HL-60 (cell line): Measurements from ENCODE around the gene CRABP1.

Source experiments
- DNase-seq, 2 experiments: peaks; one replicate each; pipeline ENCODE4 v3.0.0-alpha.2; 2010 to 2020; ENCODE audit warnings: low read depth in 1 of 2, low spot score in 1 of 2
- H3K27ac ChIP-seq: fragments of 250-450 bp; sonication (Bioruptor Pico); replicated peaks from 2 replicates; pipeline ENCODE4 v1.5.1; 2020; ENCODE audit warnings: mild to moderate bottlenecking, moderate library complexity
- H3K27me3 ChIP-seq: fragments of 250-450 bp; sonication (Bioruptor Pico); 2 replicates; pipeline ENCODE4 v1.5.1; 2021; ENCODE audit warnings: mild to moderate bottlenecking, moderate library complexity; ENCODE audit not compliant: insufficient read depth, poor library complexity, severe bottlenecking
- H3K4me3 ChIP-seq: replicated peaks from 2 replicates; pipeline ENCODE4 v1.5.1; 2011; ENCODE audit warnings: mild to moderate bottlenecking, control low read depth, low read length; ENCODE audit not compliant: insufficient read depth
- GABPA ChIP-seq: IDR thresholded peaks from 2 replicates; pipeline ENCODE4 v1.6.1; 2012; ENCODE audit warnings: low read depth
- POLR2AphosphoS5 ChIP-seq: IDR thresholded peaks from 2 replicates; pipeline ENCODE4 v1.6.1; 2012; ENCODE audit warnings: low read depth
- SPI1 ChIP-seq: IDR thresholded peaks from 2 replicates; pipeline ENCODE4 v1.6.1; 2012; ENCODE audit warnings: low read depth, mild to moderate bottlenecking, borderline replicate concordance
- TF ChIP-seq, protein P1 (sequence below): IDR thresholded peaks from one replicate; pipeline ENCODE4 v1.5.1; 2011; ENCODE audit warnings: low read length, control low read depth, inconsistent platforms; ENCODE audit not compliant: insufficient read depth
- TF ChIP-seq, protein P2 (sequence below): IDR thresholded peaks from 2 replicates; pipeline ENCODE4 v1.6.1; 2012; ENCODE audit warnings: low read depth; ENCODE audit not compliant: insufficient replicate concordance

The CRABP1 gene

DNA sequence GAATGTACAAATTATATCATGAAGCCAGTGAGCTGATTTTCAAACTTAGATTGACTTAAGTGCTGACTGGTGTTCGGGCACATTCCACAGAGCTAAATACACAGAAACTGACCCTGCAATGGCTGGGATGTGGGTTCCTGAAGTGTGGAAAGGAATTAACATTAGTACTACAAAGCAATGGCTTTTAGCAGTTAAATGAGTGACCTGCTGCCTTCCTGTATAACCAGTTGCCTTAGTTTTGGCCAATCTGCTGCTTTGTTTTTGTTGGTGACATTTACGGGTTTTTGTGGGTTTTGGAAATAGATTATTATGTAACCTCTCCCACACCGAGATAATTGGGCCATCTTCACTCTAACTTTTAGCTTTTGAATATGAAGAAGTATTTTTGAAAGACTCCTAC lies 38.3 kb upstream of the CRABP1 start:
- H3K27ac ChIP-seq: peak overlapping the region; percentile 84
- TF ChIP-seq, protein P1, sequence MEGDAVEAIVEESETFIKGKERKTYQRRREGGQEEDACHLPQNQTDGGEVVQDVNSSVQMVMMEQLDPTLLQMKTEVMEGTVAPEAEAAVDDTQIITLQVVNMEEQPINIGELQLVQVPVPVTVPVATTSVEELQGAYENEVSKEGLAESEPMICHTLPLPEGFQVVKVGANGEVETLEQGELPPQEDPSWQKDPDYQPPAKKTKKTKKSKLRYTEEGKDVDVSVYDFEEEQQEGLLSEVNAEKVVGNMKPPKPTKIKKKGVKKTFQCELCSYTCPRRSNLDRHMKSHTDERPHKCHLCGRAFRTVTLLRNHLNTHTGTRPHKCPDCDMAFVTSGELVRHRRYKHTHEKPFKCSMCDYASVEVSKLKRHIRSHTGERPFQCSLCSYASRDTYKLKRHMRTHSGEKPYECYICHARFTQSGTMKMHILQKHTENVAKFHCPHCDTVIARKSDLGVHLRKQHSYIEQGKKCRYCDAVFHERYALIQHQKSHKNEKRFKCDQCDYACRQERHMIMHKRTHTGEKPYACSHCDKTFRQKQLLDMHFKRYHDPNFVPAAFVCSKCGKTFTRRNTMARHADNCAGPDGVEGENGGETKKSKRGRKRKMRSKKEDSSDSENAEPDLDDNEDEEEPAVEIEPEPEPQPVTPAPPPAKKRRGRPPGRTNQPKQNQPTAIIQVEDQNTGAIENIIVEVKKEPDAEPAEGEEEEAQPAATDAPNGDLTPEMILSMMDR: no peak
- TF ChIP-seq GABPA: 0 out of 2 replicates have a peak, but pooled peaks have one; percentile 20
- peak; percentile 49 to 78 for DNase-seq
- no peaks in the 10 kb centered on the region for H3K27me3 ChIP-seq
- no peak overlapping the region for H3K4me3 ChIP-seq

DNA sequence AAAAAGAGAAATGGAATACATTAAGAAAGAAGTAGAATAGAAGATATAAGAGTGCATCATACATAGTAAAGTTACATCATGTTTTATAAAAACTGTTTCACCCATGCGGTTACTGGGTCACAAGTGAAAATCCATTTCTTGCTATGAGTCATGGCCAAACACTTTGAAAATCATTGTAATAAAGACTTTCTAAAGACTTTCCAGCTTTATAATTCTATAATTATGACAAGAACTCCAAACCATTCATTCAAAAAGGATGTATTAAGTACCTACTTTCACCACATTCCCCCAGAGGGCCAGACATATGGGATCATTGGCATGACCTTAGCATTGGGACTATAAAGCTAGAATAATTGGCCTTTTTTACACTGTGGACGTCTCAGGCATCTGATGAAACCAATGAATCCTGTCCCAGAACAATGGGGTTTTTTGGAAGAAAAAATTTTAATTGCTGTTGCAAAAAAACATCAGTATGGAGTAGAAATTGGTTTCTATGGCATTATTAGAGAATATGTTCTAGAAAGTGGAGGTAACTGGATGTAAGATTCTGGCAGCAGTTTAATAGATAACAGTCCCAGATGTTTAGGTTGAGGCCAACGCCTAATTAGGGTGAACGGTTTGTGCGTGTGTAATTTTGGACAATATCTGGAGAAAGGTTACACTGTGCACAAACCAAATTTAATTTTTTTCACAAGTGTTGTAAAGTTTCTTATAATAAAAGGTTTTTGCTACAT lies 37.4 kb upstream of the CRABP1 start:
- peak in 1 of 2 experiments; percentile 58 for DNase-seq
- peak overlapping the region; percentile 84 for H3K27ac ChIP-seq
- no peak for TF ChIP-seq POLR2AphosphoS5
- no peak for TF ChIP-seq GABPA
- TF ChIP-seq SPI1: no peak
- TF ChIP-seq, protein P1: no peak
- TF ChIP-seq, protein P2, sequence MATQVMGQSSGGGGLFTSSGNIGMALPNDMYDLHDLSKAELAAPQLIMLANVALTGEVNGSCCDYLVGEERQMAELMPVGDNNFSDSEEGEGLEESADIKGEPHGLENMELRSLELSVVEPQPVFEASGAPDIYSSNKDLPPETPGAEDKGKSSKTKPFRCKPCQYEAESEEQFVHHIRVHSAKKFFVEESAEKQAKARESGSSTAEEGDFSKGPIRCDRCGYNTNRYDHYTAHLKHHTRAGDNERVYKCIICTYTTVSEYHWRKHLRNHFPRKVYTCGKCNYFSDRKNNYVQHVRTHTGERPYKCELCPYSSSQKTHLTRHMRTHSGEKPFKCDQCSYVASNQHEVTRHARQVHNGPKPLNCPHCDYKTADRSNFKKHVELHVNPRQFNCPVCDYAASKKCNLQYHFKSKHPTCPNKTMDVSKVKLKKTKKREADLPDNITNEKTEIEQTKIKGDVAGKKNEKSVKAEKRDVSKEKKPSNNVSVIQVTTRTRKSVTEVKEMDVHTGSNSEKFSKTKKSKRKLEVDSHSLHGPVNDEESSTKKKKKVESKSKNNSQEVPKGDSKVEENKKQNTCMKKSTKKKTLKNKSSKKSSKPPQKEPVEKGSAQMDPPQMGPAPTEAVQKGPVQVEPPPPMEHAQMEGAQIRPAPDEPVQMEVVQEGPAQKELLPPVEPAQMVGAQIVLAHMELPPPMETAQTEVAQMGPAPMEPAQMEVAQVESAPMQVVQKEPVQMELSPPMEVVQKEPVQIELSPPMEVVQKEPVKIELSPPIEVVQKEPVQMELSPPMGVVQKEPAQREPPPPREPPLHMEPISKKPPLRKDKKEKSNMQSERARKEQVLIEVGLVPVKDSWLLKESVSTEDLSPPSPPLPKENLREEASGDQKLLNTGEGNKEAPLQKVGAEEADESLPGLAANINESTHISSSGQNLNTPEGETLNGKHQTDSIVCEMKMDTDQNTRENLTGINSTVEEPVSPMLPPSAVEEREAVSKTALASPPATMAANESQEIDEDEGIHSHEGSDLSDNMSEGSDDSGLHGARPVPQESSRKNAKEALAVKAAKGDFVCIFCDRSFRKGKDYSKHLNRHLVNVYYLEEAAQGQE: no peak
- no peaks in the 10 kb centered on the region for H3K27me3 ChIP-seq
- no peak overlapping the region for H3K4me3 ChIP-seq

DNA sequence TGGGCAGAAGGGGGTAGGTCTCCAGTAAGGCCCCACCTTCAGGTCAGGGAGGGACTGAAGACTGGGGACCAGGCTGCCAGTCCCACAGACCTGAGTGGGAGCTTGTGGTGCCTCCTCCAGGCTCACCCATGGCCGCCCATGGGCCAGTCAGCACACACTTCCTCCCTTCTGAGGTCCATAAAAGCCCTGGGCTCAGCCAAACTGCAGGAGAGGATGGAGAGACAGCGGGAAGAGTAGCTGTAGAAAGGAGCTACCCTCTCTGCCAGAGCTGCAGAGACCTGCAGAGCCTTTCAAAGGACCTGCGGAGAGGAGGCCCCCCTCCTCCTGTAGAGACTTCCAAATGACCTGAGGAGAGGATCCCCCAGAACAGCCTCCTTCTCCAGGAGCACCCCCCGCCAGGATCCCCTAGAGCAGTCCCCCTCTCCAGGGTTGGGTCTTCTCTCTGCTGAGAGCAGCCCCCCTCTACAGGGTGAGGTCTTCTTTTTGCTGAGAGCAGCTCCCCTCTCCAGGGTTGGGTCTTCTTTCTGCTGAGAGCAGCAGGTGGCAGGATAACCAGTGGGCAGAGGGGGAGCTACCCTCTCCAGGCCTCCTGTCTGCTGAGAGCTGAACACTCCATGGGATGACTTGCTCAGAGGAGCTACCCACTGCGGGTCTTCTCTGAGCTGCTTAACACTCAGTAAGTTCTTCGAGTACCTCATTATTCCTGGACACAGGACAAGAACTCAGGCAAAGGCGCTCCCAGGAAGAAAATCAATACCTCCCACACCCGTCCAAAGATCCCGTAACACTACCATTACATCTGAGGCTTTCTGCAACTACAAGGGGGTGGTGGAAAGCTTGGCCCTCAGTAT lies 35.7 kb upstream of the CRABP1 start:
- Histone ChIP-seq H3K4me3 (no peak overlapping the region), H3K27me3 (no peaks in the 10 kb centered on the region), H3K27ac (no peak overlapping the region)
- TF ChIP-seq, protein P1: no peak
- TF ChIP-seq, protein P2: no peak
- no peak for TF ChIP-seq SPI1
- no peak for TF ChIP-seq POLR2AphosphoS5
- no peak for TF ChIP-seq GABPA
- no peak for DNase-seq
